Amniotic epithelial cell (primary cell): ENCODE data around the gene NFYC.

Experiments
- DNase-seq: peaks from one replicate; pipeline ENCODE4 v3.0.0-alpha.2; 2010; ENCODE audit warnings: low read depth

NFYC gene

GRCh38 chr1:40783001-40783905, 91.7 kb downstream of the NFYC start, which contains the start of gene KCNQ4:
TSS of gene KCNQ4 (plus strand) at chr1:40783787. CDS start at chr1:40784094, 307 bp downstream.
- no peak for DNase-seq

- DNase-seq: no peak
Measured at GRCh38 chr1:40784141-40784770, 92.8 kb downstream of the NFYC start.

- no peak for DNase-seq
Measured at GRCh38 chr1:40784771-40785151, 93.3 kb downstream of the NFYC start.

GRCh38 chr1:40785446-40785845, 93.9 kb downstream of the NFYC start:
- DNase-seq: no peak

GRCh38 chr1:40786171-40786994, 94.9 kb downstream of the NFYC start:
- no peak for DNase-seq

GRCh38 chr1:40786995-40787705, 95.6 kb downstream of the NFYC start:
- DNase-seq: no peak

GRCh38 chr1:40787737-40788560, 96.4 kb downstream of the NFYC start:
- DNase-seq: no peak

- no peak for DNase-seq
Measured at GRCh38 chr1:40788561-40789341, 97.2 kb downstream of the NFYC start.

- no peak for DNase-seq
Measured at GRCh38 chr1:40789342-40789598, 97.8 kb downstream of the NFYC start.

GRCh38 chr1:40789661-40790430, 98.3 kb downstream of the NFYC start:
- DNase-seq: no peak

GRCh38 chr1:40792036-40792435, 100.5 kb downstream of the NFYC start:
- DNase-seq: no peak

GRCh38 chr1:40793617-40794016, 102.1 kb downstream of the NFYC start:
- no peak for DNase-seq

GRCh38 chr1:40794048-40794447, 102.5 kb downstream of the NFYC start:
- no peak for DNase-seq

- DNase-seq: no peak
Measured at GRCh38 chr1:40794974-40795715, 103.6 kb downstream of the NFYC start.

- no peak for DNase-seq
Measured at GRCh38 chr1:40795811-40796586, 104.5 kb downstream of the NFYC start.

- no peak for DNase-seq
Measured at GRCh38 chr1:40796939-40797667, 105.6 kb downstream of the NFYC start.

- no peak for DNase-seq
Measured at GRCh38 chr1:40797668-40798010, 106.1 kb downstream of the NFYC start.
